ENCODE results near the gene FZD10. TPM values are rescaled to one million over a fixed set of nuclear protein-coding genes. Genes with fewer than 3 reads are reported as not detected.

Gene FZD10
- total and polyA plus RNA-seq, 4 donors = 0.72 to 1.7 (median 0.99) TPM

GRCh38 chr12:130156652-130157275, 5.5 kb upstream of the FZD10 start:
- 72 to 73% methylated on average over 13 of the region's 13 CpGs for WGBS, 2 donors
- Histone ChIP-seq H3K27ac (ENCODE audit: low read depth in 1 of 2, low read length in 2 of 2) (no peak overlapping the region), H3K36me3 (ENCODE audit: control insufficient read depth in 1 of 2, insufficient read depth in 2 of 2, low read length in 1 of 2) (no peaks in the 10 kb centered on the region), H3K4me1 (ENCODE audit: control insufficient read depth in 1 of 2, insufficient read depth in 2 of 2, low read length in 2 of 2) (no peaks in the 10 kb centered on the region), H3K4me3 (ENCODE audit: low read length in 2 of 2) (no peak overlapping the region), H3K9me3 (ENCODE audit: control insufficient read depth, low read length) (no peaks in the 10 kb centered on the region), H3K27me3 (ENCODE audit: control insufficient read depth in 1 of 2, insufficient read depth in 2 of 2, low read length in 1 of 2) (no peaks in the 10 kb centered on the region)
- intact Hi-C loops (cut with DNase I) = no loop called here
- no peak for ATAC-seq (ENCODE audit: low FRiP score)
- peak in 1 of 2 donors; percentile 38 for DNase-seq

- intact Hi-C loops (cut with DNase I) = no loop called here
- no peak for ATAC-seq (ENCODE audit: low FRiP score)
- peak in 1 of 2 donors; percentile 25 for DNase-seq
- no peak overlapping the region for H3K4me3 ChIP-seq (ENCODE audit: low read length in 2 of 2)
- no peaks in the 10 kb centered on the region for H3K36me3 ChIP-seq (ENCODE audit: control insufficient read depth in 1 of 2, insufficient read depth in 2 of 2, low read length in 1 of 2)
- H3K27ac ChIP-seq (ENCODE audit: low read depth in 1 of 2, low read length in 2 of 2) = no peak overlapping the region
- H3K27me3 ChIP-seq (ENCODE audit: control insufficient read depth in 1 of 2, insufficient read depth in 2 of 2, low read length in 1 of 2) = no peaks in the 10 kb centered on the region
- WGBS, 2 donors = 34 to 38% methylated on average over 15 of the region's 15 CpGs
- no peaks in the 10 kb centered on the region for H3K9me3 ChIP-seq (ENCODE audit: control insufficient read depth, low read length)
- no peaks in the 10 kb centered on the region for H3K4me1 ChIP-seq (ENCODE audit: control insufficient read depth in 1 of 2, insufficient read depth in 2 of 2, low read length in 2 of 2)
Observed at GRCh38 chr12:130157998-130158753, 4.1 kb upstream of the FZD10 start.

- Histone ChIP-seq H3K27ac (ENCODE audit: low read depth in 1 of 2, low read length in 2 of 2) (no peak overlapping the region), H3K9me3 (ENCODE audit: control insufficient read depth, low read length) (no peaks in the 10 kb centered on the region), H3K4me3 (ENCODE audit: low read length in 2 of 2) (no peak overlapping the region), H3K27me3 (ENCODE audit: control insufficient read depth in 1 of 2, insufficient read depth in 2 of 2, low read length in 1 of 2) (no peaks in the 10 kb centered on the region), H3K36me3 (ENCODE audit: control insufficient read depth in 1 of 2, insufficient read depth in 2 of 2, low read length in 1 of 2) (no peaks in the 10 kb centered on the region), H3K4me1 (ENCODE audit: control insufficient read depth in 1 of 2, insufficient read depth in 2 of 2, low read length in 2 of 2) (no peaks in the 10 kb centered on the region)
- ATAC-seq (ENCODE audit: low FRiP score) (no peak), DNase-seq (no peak)
- WGBS, 2 donors = 74 to 79% methylated on average over 7 of the region's 7 CpGs
- intact Hi-C loops (cut with DNase I) = no loop called here
Observed at GRCh38 chr12:130158754-130159059, 3.6 kb upstream of the FZD10 start.

DNA sequence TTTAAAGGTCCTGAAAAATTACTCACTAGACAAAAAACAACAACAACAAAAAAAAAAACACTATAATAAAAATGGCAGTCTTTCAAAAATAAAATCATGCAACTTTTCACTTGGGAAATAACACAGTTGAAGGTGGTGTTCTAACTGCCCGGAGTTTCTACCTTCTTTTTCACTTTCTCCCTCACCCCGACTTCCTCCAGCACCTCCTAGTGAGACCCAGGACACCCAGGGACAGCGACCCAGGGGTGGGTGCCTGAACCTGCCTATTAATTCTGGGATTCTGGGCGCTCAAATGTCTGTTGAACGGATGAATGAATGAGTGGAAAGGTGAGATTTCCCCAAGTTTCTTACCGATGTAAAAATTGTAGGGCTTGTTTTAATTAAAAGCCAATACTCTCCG, 2.0 kb upstream of the FZD10 start:
- no peak for ATAC-seq (ENCODE audit: low FRiP score)
- Histone ChIP-seq H3K4me1 (ENCODE audit: control insufficient read depth in 1 of 2, insufficient read depth in 2 of 2, low read length in 2 of 2) (no peaks in the 10 kb centered on the region), H3K4me3 (ENCODE audit: low read length in 2 of 2) (no peak overlapping the region), H3K27me3 (ENCODE audit: control insufficient read depth in 1 of 2, insufficient read depth in 2 of 2, low read length in 1 of 2) (no peaks in the 10 kb centered on the region), H3K9me3 (ENCODE audit: control insufficient read depth, low read length) (no peaks in the 10 kb centered on the region), H3K36me3 (ENCODE audit: control insufficient read depth in 1 of 2, insufficient read depth in 2 of 2, low read length in 1 of 2) (no peaks in the 10 kb centered on the region), H3K27ac (ENCODE audit: low read depth in 1 of 2, low read length in 2 of 2) (no peak overlapping the region)
- no peak for DNase-seq
- intact Hi-C loops (cut with DNase I) = no loop called here
- WGBS, 2 donors = 23 to 26% methylated on average over 7 of the region's 7 CpGs

DNA sequence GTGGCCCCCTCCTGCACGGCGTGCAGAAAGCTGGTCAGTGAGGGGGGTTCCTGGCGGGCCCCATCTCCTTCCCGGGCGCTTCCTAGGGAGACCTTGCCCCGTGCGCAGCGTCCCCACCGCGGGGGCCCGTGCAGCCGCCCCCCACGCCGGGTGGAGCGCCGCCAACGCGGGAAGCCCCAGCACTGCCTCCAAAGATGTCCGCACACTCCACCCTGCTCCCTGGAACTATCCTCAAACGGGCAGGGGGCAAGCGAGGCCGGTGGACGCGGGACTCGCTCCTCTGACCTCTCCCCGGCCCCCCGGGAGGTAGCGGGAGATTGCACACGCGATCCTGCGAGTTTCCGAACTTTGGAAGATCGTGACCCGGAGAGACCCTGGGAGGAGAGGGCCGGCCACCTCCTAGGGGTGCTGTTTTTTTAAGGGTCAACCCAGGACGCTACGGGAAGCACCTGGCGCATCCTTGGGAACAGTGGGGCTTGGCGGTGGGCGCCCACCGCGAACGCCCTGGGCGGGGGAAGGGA, 1.5 kb upstream of the FZD10 start:
- ATAC-seq (ENCODE audit: low FRiP score) = no peak
- no peaks in the 10 kb centered on the region for H3K36me3 ChIP-seq (ENCODE audit: control insufficient read depth in 1 of 2, insufficient read depth in 2 of 2, low read length in 1 of 2)

GRCh38 chr12:130161261-130162243, 712 bp upstream of the FZD10 start:
- Histone ChIP-seq H3K9me3 (ENCODE audit: control insufficient read depth, low read length) (no peaks in the 10 kb centered on the region), H3K27me3 (ENCODE audit: control insufficient read depth in 1 of 2, insufficient read depth in 2 of 2, low read length in 1 of 2) (no peaks in the 10 kb centered on the region), H3K4me1 (ENCODE audit: control insufficient read depth in 1 of 2, insufficient read depth in 2 of 2, low read length in 2 of 2) (no peaks in the 10 kb centered on the region), H3K27ac (ENCODE audit: low read depth in 1 of 2, low read length in 2 of 2) (no peak overlapping the region), H3K36me3 (ENCODE audit: control insufficient read depth in 1 of 2, insufficient read depth in 2 of 2, low read length in 1 of 2) (no peaks in the 10 kb centered on the region), H3K4me3 (ENCODE audit: low read length in 2 of 2) (peak overlapping the region; percentile 42 to 49)
- DNase-seq (peak in 1 of 2 donors; percentile 83), ATAC-seq (ENCODE audit: low FRiP score) (peak; percentile 58)
- WGBS, 2 donors = 1% methylated on average over 85 to 87 of the region's 87 CpGs
- intact Hi-C loops (cut with DNase I) = no loop called here

More for the DNA sequence above, 1.5 kb upstream of the FZD10 start:
- DNase-seq = peak in 1 of 2 donors; percentile 69
- Histone ChIP-seq H3K4me1 (ENCODE audit: control insufficient read depth in 1 of 2, insufficient read depth in 2 of 2, low read length in 2 of 2) (no peaks in the 10 kb centered on the region), H3K27me3 (ENCODE audit: control insufficient read depth in 1 of 2, insufficient read depth in 2 of 2, low read length in 1 of 2) (no peaks in the 10 kb centered on the region), H3K4me3 (ENCODE audit: low read length in 2 of 2) (no peak overlapping the region), H3K27ac (ENCODE audit: low read depth in 1 of 2, low read length in 2 of 2) (no peak overlapping the region), H3K9me3 (ENCODE audit: control insufficient read depth, low read length) (no peaks in the 10 kb centered on the region)
- WGBS, 2 donors = 1 to 4% methylated on average over 40 to 44 of the region's 44 CpGs
- intact Hi-C loops (cut with DNase I) = no loop called here

- H3K36me3 ChIP-seq (ENCODE audit: control insufficient read depth in 1 of 2, insufficient read depth in 2 of 2, low read length in 1 of 2) = no peaks in the 10 kb centered on the region
- intact Hi-C loops (cut with DNase I) = no loop called here
- no peak overlapping the region for H3K27ac ChIP-seq (ENCODE audit: low read depth in 1 of 2, low read length in 2 of 2)
- H3K4me1 ChIP-seq (ENCODE audit: control insufficient read depth in 1 of 2, insufficient read depth in 2 of 2, low read length in 2 of 2) = no peaks in the 10 kb centered on the region
- DNase-seq (peak in 1 of 2 donors; percentile 64), ATAC-seq (ENCODE audit: low FRiP score) (peak; percentile 37)
- WGBS, 2 donors = 1% methylated on average over 67 to 78 of the region's 78 CpGs
- H3K4me3 ChIP-seq (ENCODE audit: low read length in 2 of 2) = peak overlapping the region; percentile 42 to 49
- no peaks in the 10 kb centered on the region for H3K9me3 ChIP-seq (ENCODE audit: control insufficient read depth, low read length)
- no peaks in the 10 kb centered on the region for H3K27me3 ChIP-seq (ENCODE audit: control insufficient read depth in 1 of 2, insufficient read depth in 2 of 2, low read length in 1 of 2)
Observed at GRCh38 chr12:130162745-130163460, 639 bp downstream of the FZD10 start.

All from aorta (tissue), 5 donors.